Ramos (cell line): ENCODE results near the gene MICOS13.
"Not testable (repeated sequence)": the region's sequence is repeated elsewhere in the genome, so short reads cannot be mapped to it uniquely, and the experiment has no call there.

Source experiments
- in situ Hi-C: fragments of 300-500 bp; cut with MboI; formaldehyde crosslinking; loops from one replicate; pipeline ENCODE4 v1.14.3; 2022; ENCODE audit warnings: low sequenced_read_pairs; ENCODE audit not compliant: unreplicated experiment

Gene MICOS13

GRCh38 chr19:5688262-5688881 lies 8.1 kb upstream of the MICOS13 start:
- in situ Hi-C loops, result not testable (repeated sequence)

GRCh38 chr19:5687360-5688198 lies 7.3 kb upstream of the MICOS13 start:
- in situ Hi-C loops, result no loop called here

- in situ Hi-C loops, result no loop called here
Measured at GRCh38 chr19:5686647-5687359, 6.5 kb upstream of the MICOS13 start.

GRCh38 chr19:5686326-5686646 lies 6.0 kb upstream of the MICOS13 start:
- in situ Hi-C loops, result no loop called here

GRCh38 chr19:5684694-5685430 lies 4.5 kb upstream of the MICOS13 start:
- in situ Hi-C loops, result loop anchor here (5.0 kb wide), 1 partner anchor 107 kb away; the partner anchor contains the start of gene DUS3L

GRCh38 chr19:5683177-5683886 lies 3.0 kb upstream of the MICOS13 start:
- in situ Hi-C loops, result loop anchor here (5.0 kb wide), 1 partner anchor 109 kb away; the partner anchor contains the start of gene DUS3L

- in situ Hi-C loops, result loop anchor here (5.0 kb wide), 1 partner anchor 110 kb away; the partner anchor contains the start of gene DUS3L
Measured at GRCh38 chr19:5682107-5682482, 1.8 kb upstream of the MICOS13 start.

GRCh38 chr19:5681391-5682106 lies 1.2 kb upstream of the MICOS13 start:
- in situ Hi-C loops, result loop anchor here (5.0 kb wide), 1 partner anchor 111 kb away; the partner anchor contains the start of gene DUS3L

GRCh38 chr19:5680084-5680436 lies 256 bp downstream of the MICOS13 start:
- in situ Hi-C loops, result loop anchor here (5.0 kb wide), 1 partner anchor 112 kb away; the partner anchor contains the start of gene DUS3L

- in situ Hi-C loops, result loop anchor here (5.0 kb wide), 1 partner anchor 113 kb away; the partner anchor contains the start of gene DUS3L
Measured at GRCh38 chr19:5679289-5680083, 830 bp downstream of the MICOS13 start.

- in situ Hi-C loops, result no loop called here
Measured at GRCh38 chr19:5678071-5678718, 2.1 kb downstream of the MICOS13 start.

- in situ Hi-C loops, result no loop called here
Measured at GRCh38 chr19:5677580-5677979, 2.7 kb downstream of the MICOS13 start.

GRCh38 chr19:5677136-5677535 lies 3.2 kb downstream of the MICOS13 start:
- in situ Hi-C loops, result no loop called here

GRCh38 chr19:5676772-5677105 lies 3.6 kb downstream of the MICOS13 start:
- in situ Hi-C loops, result no loop called here

GRCh38 chr19:5676105-5676771 lies 4.1 kb downstream of the MICOS13 start:
- in situ Hi-C loops, result no loop called here

GRCh38 chr19:5674714-5675113 lies 5.6 kb downstream of the MICOS13 start:
- in situ Hi-C loops, result no loop called here

GRCh38 chr19:5673752-5674151 lies 6.6 kb downstream of the MICOS13 start:
- in situ Hi-C loops, result no loop called here
